Kidney (tissue), 14 donors: ENCODE results near the gene RPA1. TPM values are rescaled to one million over a fixed set of nuclear protein-coding genes. Genes with fewer than 3 reads are reported as not detected.

Source experiments
- DNase-seq, 5 donors: peaks; one replicate each; pipeline ENCODE4 v3.0.0-alpha.2; 2013 to 2020
- FAIRE-seq: peaks from 2 replicates; lab custom pipeline; 2012; peaks lifted over from hg19 to GRCh38; lab: Jason Lieb, UNC
- H3K27ac ChIP-seq, 2 donors: one replicate each; pipeline ENCODE4 v1.7.0; 2013; ENCODE audit warnings: low read depth in 2 of 2, low read length in 2 of 2, inconsistent platforms in 1 of 2
- H3K27me3 ChIP-seq: one replicate; pipeline ENCODE4 v1.7.1; 2013; ENCODE audit warnings: low read length, inconsistent platforms; ENCODE audit not compliant: control insufficient read depth, insufficient read depth
- H3K36me3 ChIP-seq, 3 donors: one replicate each; pipeline versions ENCODE4 v1.7.0 to v1.7.1; 2013; ENCODE audit warnings: low read length in 3 of 3, control low read depth in 1 of 3, inconsistent platforms in 1 of 3; ENCODE audit not compliant: insufficient read depth in 3 of 3, control insufficient read depth in 2 of 3
- H3K4me1 ChIP-seq, 3 donors: one replicate each; pipeline versions ENCODE4 v1.7.0 to v1.7.1; 2013; ENCODE audit warnings: low read length in 3 of 3, inconsistent platforms in 1 of 3, low read depth in 1 of 3; ENCODE audit not compliant: control insufficient read depth in 2 of 3, insufficient read depth in 2 of 3
- H3K4me3 ChIP-seq, 3 donors: one replicate each; pipeline versions ENCODE4 v1.7.0 to v1.8.1; 2013; ENCODE audit warnings: low read length in 3 of 3, control low read depth in 1 of 3, inconsistent platforms in 1 of 3
- H3K9ac ChIP-seq, 3 donors: one replicate each; pipeline versions ENCODE4 v1.7.0 to v1.7.1; 2013; ENCODE audit warnings: low read length in 3 of 3, control low read depth in 1 of 3, inconsistent platforms in 1 of 3
- H3K9me3 ChIP-seq, 3 donors: one replicate each; pipeline versions ENCODE4 v1.7.0 to v1.7.1; 2013; ENCODE audit warnings: low read length in 3 of 3, control low read depth in 1 of 3, inconsistent platforms in 1 of 3; ENCODE audit not compliant: control insufficient read depth in 2 of 3, insufficient read depth in 1 of 3
- CTCF ChIP-seq: IDR thresholded peaks from 3 replicates; pipeline ENCODE4 v1.5.1; 2012; ENCODE audit warnings: mild to moderate bottlenecking, moderate library complexity, borderline replicate concordance; ENCODE audit not compliant: insufficient read depth; ENCODE audit errors: extremely low read depth
- intact Hi-C: fragments of 100-400 bp; cut with DNase I; formaldehyde crosslinking; loops from one replicate; pipeline ENCODE4 v1.11.1; 2022
- polyA plus RNA-seq: library from polyadenylated mRNA; stranded (reverse); fragments of 350-450 nt; fragmentation: Illumina TruSeq; extraction: RNeasy Lipid Tissue Mini Kit (QIAGEN cat#74804); gene quantifications from one replicate; pipeline ENCODE4 v1.2.3, GENCODE V29; 2014; ENCODE audit warnings: low read depth, low replicate concordance; ENCODE audit not compliant: insufficient read depth
- total RNA-seq: library from RNA; stranded (reverse); fragmentation: NEBNext Ultra II Directional; extraction: Animal tissue kit (Norgen Biotek cat#: 25700); gene quantifications from one replicate; pipeline ENCODE4 v1.2.1, GENCODE V29; 2021
- donor health status: control.
- donor health status: control.
- donor health status: control.
- donor health status: control.
- donor health status: control.
- donor health status: DM: yes; HTN: yes; CAD: no.
- donor health status: Normal renal cell carcinoma (clear cell type).

The RPA1 gene
- total and polyA plus RNA-seq, 2 donors from 2014 or later = 26.1 to 89.0 TPM

GRCh38 chr17:1871756-1872155 is 42.0 kb downstream of the RPA1 start:
- H3K4me3 ChIP-seq = no peak overlapping the region
- DNase-seq (no peak), FAIRE-seq (no peak)
- intact Hi-C loops = no loop called here
- H3K27me3 ChIP-seq = no peaks in the 10 kb centered on the region
- H3K36me3 ChIP-seq = peaks cover 0 to 31% (median 12%) of the 10 kb centered on the region in 3 donors
- no peaks in the 10 kb centered on the region for H3K4me1 ChIP-seq
- no peak overlapping the region for H3K27ac ChIP-seq
- TF ChIP-seq CTCF = no peak
- no peak overlapping the region for H3K9ac ChIP-seq
- no peaks in the 10 kb centered on the region for H3K9me3 ChIP-seq

DNA sequence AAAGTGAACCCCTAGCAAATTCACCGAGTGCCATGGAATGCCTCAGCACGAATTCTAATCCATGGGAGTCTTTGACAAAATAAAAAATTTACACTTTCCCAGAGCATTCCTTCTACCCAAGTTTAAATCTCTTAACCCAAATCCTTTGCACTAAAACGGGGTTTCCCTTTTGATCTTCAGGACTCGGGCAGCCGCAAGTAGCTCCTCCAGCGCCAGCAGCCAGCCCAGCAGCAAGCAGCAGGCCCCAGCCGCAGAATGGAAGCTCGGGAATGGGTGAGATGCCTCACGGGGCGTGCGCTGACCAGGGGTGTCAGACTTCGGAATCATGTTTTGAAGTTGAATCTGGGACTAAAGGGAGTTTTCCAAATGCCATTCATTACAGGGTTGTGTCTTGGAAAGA is 42.4 kb downstream of the RPA1 start:
- H3K36me3 ChIP-seq = peaks cover 0 to 36% (median 15%) of the 10 kb centered on the region in 3 donors
- FAIRE-seq (no peak), DNase-seq (no peak)
- no peak overlapping the region for H3K27ac ChIP-seq
- no peaks in the 10 kb centered on the region for H3K9me3 ChIP-seq
- H3K4me3 ChIP-seq = no peak overlapping the region
- H3K4me1 ChIP-seq = no peaks in the 10 kb centered on the region
- no peak overlapping the region for H3K9ac ChIP-seq
- TF ChIP-seq CTCF = no peak
- intact Hi-C loops = no loop called here
- H3K27me3 ChIP-seq = no peaks in the 10 kb centered on the region

DNA sequence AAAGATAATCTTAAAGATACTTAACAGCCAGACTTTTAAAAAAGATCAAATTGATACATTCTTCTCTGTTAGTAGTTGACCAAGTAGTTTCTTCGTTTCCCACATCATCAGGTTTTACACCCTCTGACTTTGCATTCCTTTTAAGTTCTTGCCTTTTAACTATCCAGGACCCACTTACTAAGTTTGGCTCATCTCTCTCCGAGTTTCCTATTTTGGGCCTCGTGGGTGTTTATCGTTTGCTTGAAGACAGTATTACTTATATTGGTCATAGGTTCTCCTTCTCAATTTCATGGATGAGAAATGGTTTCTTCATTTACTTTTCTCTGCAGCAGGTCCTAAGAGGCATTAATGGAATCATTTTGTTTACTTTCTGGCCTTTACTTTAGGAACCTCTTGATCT is 43.2 kb downstream of the RPA1 start:
- no peaks in the 10 kb centered on the region for H3K27me3 ChIP-seq
- no peak for DNase-seq
- no peaks in the 10 kb centered on the region for H3K4me1 ChIP-seq
- no peak overlapping the region for H3K27ac ChIP-seq
- intact Hi-C loops = no loop called here
- no peaks in the 10 kb centered on the region for H3K9me3 ChIP-seq
- TF ChIP-seq CTCF = no peak
- no peak for FAIRE-seq
- H3K36me3 ChIP-seq = peaks cover 0 to 43% (median 19%) of the 10 kb centered on the region in 3 donors
- no peak overlapping the region for H3K4me3 ChIP-seq
- H3K9ac ChIP-seq = no peak overlapping the region

GRCh38 chr17:1873418-1873817 is 43.6 kb downstream of the RPA1 start:
- H3K9me3 ChIP-seq = no peaks in the 10 kb centered on the region
- H3K9ac ChIP-seq = no peak overlapping the region
- no peak overlapping the region for H3K4me3 ChIP-seq
- no peak for TF ChIP-seq CTCF
- intact Hi-C loops = no loop called here
- DNase-seq (no peak), FAIRE-seq (no peak)
- peaks cover 0 to 44% (median 19%) of the 10 kb centered on the region in 3 donors for H3K36me3 ChIP-seq
- no peak overlapping the region for H3K27ac ChIP-seq
- no peaks in the 10 kb centered on the region for H3K27me3 ChIP-seq
- no peaks in the 10 kb centered on the region for H3K4me1 ChIP-seq
